COLO829 (cell line): Measurements from ENCODE around the gene ZKSCAN7.
"Not testable (repeated sequence)": the region's sequence is repeated elsewhere in the genome, so short reads cannot be mapped to it uniquely, and the experiment has no call there.

Source experiments
- DNase-seq: peaks from one replicate; pipeline ENCODE4 v3.0.0; 2012; ENCODE audit warnings: low spot score

ZKSCAN7 gene

GRCh38 chr3:44554626-44555592 is at the start of gene ZKSCAN7:
ZKSCAN7 (plus strand) TSS chr3:44555193; CDS start chr3:44557048, 1,855 bp downstream.
- DNase-seq, result no peak

GRCh38 chr3:44506556-44506955 is 48.4 kb upstream of the ZKSCAN7 start:
- no peak for DNase-seq

- DNase-seq, result no peak
Measured at GRCh38 chr3:44506961-44507360, 48.0 kb upstream of the ZKSCAN7 start.

- no peak for DNase-seq
Measured at GRCh38 chr3:44509393-44509921, 45.5 kb upstream of the ZKSCAN7 start.

GRCh38 chr3:44510000-44510368 is 45.0 kb upstream of the ZKSCAN7 start:
- no peak for DNase-seq

GRCh38 chr3:44511238-44511566 is 43.8 kb upstream of the ZKSCAN7 start:
- DNase-seq, result no peak

- no peak for DNase-seq
Measured at GRCh38 chr3:44513513-44513912, 41.5 kb upstream of the ZKSCAN7 start.

GRCh38 chr3:44516230-44516629 is 38.8 kb upstream of the ZKSCAN7 start:
- DNase-seq, result no peak

GRCh38 chr3:44518782-44519156 is 36.2 kb upstream of the ZKSCAN7 start:
- no peak for DNase-seq

GRCh38 chr3:44521721-44522120 is 33.3 kb upstream of the ZKSCAN7 start:
- DNase-seq, result no peak

- no peak for DNase-seq
Measured at GRCh38 chr3:44522494-44522933, 32.5 kb upstream of the ZKSCAN7 start.

- DNase-seq, result no peak
Measured at GRCh38 chr3:44525060-44525459, 29.9 kb upstream of the ZKSCAN7 start.

GRCh38 chr3:44529927-44530326 is 25.1 kb upstream of the ZKSCAN7 start:
- no peak for DNase-seq

- no peak for DNase-seq
Measured at GRCh38 chr3:44530911-44531310, 24.1 kb upstream of the ZKSCAN7 start.

GRCh38 chr3:44534659-44535058 is 20.3 kb upstream of the ZKSCAN7 start:
- not testable (repeated sequence) for DNase-seq

- no peak for DNase-seq
Measured at GRCh38 chr3:44535364-44535763, 19.6 kb upstream of the ZKSCAN7 start.

- DNase-seq, result not testable (repeated sequence)
Measured at GRCh38 chr3:44544811-44545210, 10.2 kb upstream of the ZKSCAN7 start.

- no peak for DNase-seq
Measured at GRCh38 chr3:44555723-44556122, 730 bp downstream of the ZKSCAN7 start.

GRCh38 chr3:44557074-44557473 is 2.1 kb downstream of the ZKSCAN7 start:
- no peak for DNase-seq

- no peak for DNase-seq
Measured at GRCh38 chr3:44561076-44561475, 6.1 kb downstream of the ZKSCAN7 start.

- no peak for DNase-seq
Measured at GRCh38 chr3:44562147-44562546, 7.2 kb downstream of the ZKSCAN7 start.

GRCh38 chr3:44568561-44568960 is 13.6 kb downstream of the ZKSCAN7 start:
- no peak for DNase-seq

- no peak for DNase-seq
Measured at GRCh38 chr3:44571024-44571423, 16.0 kb downstream of the ZKSCAN7 start.

- DNase-seq, result no peak
Measured at GRCh38 chr3:44576613-44577012, 21.6 kb downstream of the ZKSCAN7 start.
